Lower leg skin (tissue), 4 donors: ENCODE data around the gene MAP3K15. TPM values are rescaled to one million over a fixed set of nuclear protein-coding genes. Genes with fewer than 3 reads are reported as not detected.

ENCODE experiments used
- DNase-seq, 2 donors: peaks; one replicate each; pipeline ENCODE4 v3.0.0-alpha.2; 2019; ENCODE audit warnings: low spot score in 2 of 2
- H3K4me3 ChIP-seq: fragments of 200-600 bp; sonication (generic); 2 replicates; pipeline ENCODE4 v1.5.1; 2017; ENCODE audit warnings: mild to moderate bottlenecking, low read depth; ENCODE audit not compliant: poor library complexity, severe bottlenecking
- CTCF ChIP-seq, 3 donors: fragments of 450-650 bp; IDR thresholded peaks; one replicate each; pipeline ENCODE4 v1.5.1; 2016; ENCODE audit warnings: antibody characterized with exemption in 3 of 3, mild to moderate bottlenecking in 3 of 3, moderate library complexity in 2 of 3
- POLR2A ChIP-seq, 2 donors: fragments of 450-650 bp; IDR thresholded peaks; one replicate each; pipeline ENCODE4 v1.6.1; 2016 to 2017; ENCODE audit warnings: antibody characterized with exemption in 2 of 2, mild to moderate bottlenecking in 1 of 2, moderate library complexity in 1 of 2
- WGBS, 2 donors: methylation state at CpG; one replicate each; pipeline ENCODE4 v1.1.5; 2018; 5-methylcytosine and 5-hydroxymethylcytosine counted together
- intact Hi-C: fragments of 100-400 bp; cut with DNase I; formaldehyde crosslinking; loops from one replicate; pipeline ENCODE4 v1.15.0; 2023; ENCODE audit warnings: low total_unique reads
- total RNA-seq, 4 donors: library from RNA; depleted of rRNA; stranded (reverse); fragments of >200 nt; gene quantifications; one replicate each; pipeline ENCODE4 v1.1.0, GENCODE V29; 2016

Gene MAP3K15
- under 1 TPM in 2 of 4 donors, not detected in 2; 0.11 to 0.15 TPM for total RNA-seq

- peak in 1 of 2 donors; percentile 83 for DNase-seq
- TF ChIP-seq CTCF (IDR thresholded peaks at IDR 0.05): no peak
- no peak for TF ChIP-seq POLR2A (IDR thresholded peaks at IDR 0.05)
- 0 to 58% methylated on average over 5 to 38 of the region's 100 CpGs for WGBS, 2 donors
- intact Hi-C loops: no loop called here
- H3K4me3 ChIP-seq: no peak within 1 kb of the TSS
Observed at GRCh38 chrX:19514791-19515614, at the start of gene MAP3K15. Gene MAP3K15 (minus strand): TSS chrX:19515508. CDS start chrX:19515261, 247 bp downstream.

GRCh38 chrX:19564606-19565005 is 49.3 kb upstream of the MAP3K15 start:
- intact Hi-C loops: no loop called here
- H3K4me3 ChIP-seq: no peak overlapping the region
- no peak for DNase-seq
- no peak for TF ChIP-seq POLR2A (IDR thresholded peaks at IDR 0.05)
- TF ChIP-seq CTCF (IDR thresholded peaks at IDR 0.05): no peak
- WGBS, 2 donors: 58 to 73% methylated on average over 1 of the region's 1 CpG

GRCh38 chrX:19563746-19564145 is 48.4 kb upstream of the MAP3K15 start:
- intact Hi-C loops: no loop called here
- no peak overlapping the region for H3K4me3 ChIP-seq
- no peak for TF ChIP-seq CTCF (IDR thresholded peaks at IDR 0.05)
- TF ChIP-seq POLR2A (IDR thresholded peaks at IDR 0.05): no peak
- 82 to 97% methylated on average over 6 of the region's 6 CpGs for WGBS, 2 donors
- DNase-seq: no peak

- intact Hi-C loops: no loop called here
- no peak for DNase-seq
- WGBS, 2 donors: 78 to 91% methylated on average over 9 to 10 of the region's 10 CpGs
- TF ChIP-seq POLR2A (IDR thresholded peaks at IDR 0.05) (no peak), CTCF (IDR thresholded peaks at IDR 0.05) (no peak)
- H3K4me3 ChIP-seq: no peak overlapping the region
Observed at GRCh38 chrX:19563327-19563726, 48.0 kb upstream of the MAP3K15 start.

GRCh38 chrX:19560611-19561010 is 45.3 kb upstream of the MAP3K15 start:
- DNase-seq: no peak
- no peak for TF ChIP-seq POLR2A (IDR thresholded peaks at IDR 0.05)
- no peak for TF ChIP-seq CTCF (IDR thresholded peaks at IDR 0.05)
- intact Hi-C loops: no loop called here
- H3K4me3 ChIP-seq: no peak overlapping the region
- WGBS, 2 donors: 61 to 72% methylated on average over 1 of the region's 1 CpG
